NOMO-1 treated with DMSO at 0.1 percent for 48 hours (cell line): ENCODE data around the gene GPR31.
A peak's percentile ranks its signal among the peaks of the same experiment; 100 is the strongest.

Experiments
- DNase-seq: peaks from one replicate; lab custom pipeline; 2025; ENCODE audit not compliant: unreplicated experiment; lab: John Stamatoyannopoulos, UW

Gene GPR31

GRCh38 chr6:167140589-167141474 lies 16.9 kb downstream of the GPR31 start:
- no peak for DNase-seq

GRCh38 chr6:167139761-167140160 lies 18.0 kb downstream of the GPR31 start:
- no peak for DNase-seq

- DNase-seq, result no peak
Measured at GRCh38 chr6:167137881-167138280, 19.9 kb downstream of the GPR31 start.

GRCh38 chr6:167137081-167137480 lies 20.7 kb downstream of the GPR31 start:
- DNase-seq, result peak; percentile 26

GRCh38 chr6:167136376-167136775 lies 21.4 kb downstream of the GPR31 start:
- no peak for DNase-seq

GRCh38 chr6:167134448-167135328 lies 23.1 kb downstream of the GPR31 start:
- DNase-seq, result no peak

- no peak for DNase-seq
Measured at GRCh38 chr6:167130712-167131684, 26.8 kb downstream of the GPR31 start.

- no peak for DNase-seq
Measured at GRCh38 chr6:167130008-167130677, 27.6 kb downstream of the GPR31 start.

GRCh38 chr6:167129562-167129961 lies 28.2 kb downstream of the GPR31 start:
- no peak for DNase-seq

- DNase-seq, result no peak
Measured at GRCh38 chr6:167129159-167129558, 28.6 kb downstream of the GPR31 start.

GRCh38 chr6:167127785-167128531 lies 29.8 kb downstream of the GPR31 start:
- DNase-seq, result no peak

- no peak for DNase-seq
Measured at GRCh38 chr6:167125855-167126349, 31.9 kb downstream of the GPR31 start.

- peak; percentile 16 for DNase-seq
Measured at GRCh38 chr6:167125410-167125809, 32.4 kb downstream of the GPR31 start.

GRCh38 chr6:167124753-167125152 lies 33.0 kb downstream of the GPR31 start:
- no peak for DNase-seq

GRCh38 chr6:167122827-167123657 lies 34.7 kb downstream of the GPR31 start, which contains the start of gene CCR6:
CCR6 (plus strand) TSS chr6:167123096; CDS start chr6:167136135, 13,039 bp downstream.
- peak; percentile 7 for DNase-seq

GRCh38 chr6:167122041-167122826 lies 35.5 kb downstream of the GPR31 start:
- DNase-seq, result no peak

- no peak for DNase-seq
Measured at GRCh38 chr6:167121335-167121841, 36.4 kb downstream of the GPR31 start.
